HEK293T (cell line): ENCODE measurements around the gene PIAS3.

Experiments used
- CTCF ChIA-PET: fragments of 350-600 bp; formaldehyde crosslinking; extraction: SDS; loops from one replicate; lab custom pipeline; 2021; ENCODE audit warnings: antibody characterized with exemption, inconsistent platforms; lab: Yijun Ruan, JAX
- POLR2A ChIA-PET: fragments of 350-600 bp; formaldehyde crosslinking; extraction: SDS; loops from one replicate; lab custom pipeline; 2020; ENCODE audit warnings: antibody characterized with exemption, inconsistent platforms; lab: Yijun Ruan, JAX
- DNase-seq: peaks from one replicate; pipeline ENCODE4 v3.0.0; 2012; ENCODE audit warnings: mixed read lengths; ENCODE audit errors: extremely low spot score
- ARNT ChIP-seq: fragments of 450-650 bp; IDR thresholded peaks from 2 replicates; pipeline ENCODE4 v1.6.1; 2017; ENCODE audit warnings: mild to moderate bottlenecking
- BHLHE40 ChIP-seq: fragments of 450-650 bp; IDR thresholded peaks from 2 replicates; pipeline ENCODE4 v1.6.1; 2016; ENCODE audit warnings: mild to moderate bottlenecking, moderate library complexity, borderline replicate concordance
- CTBP1 ChIP-seq: fragments of 450-650 bp; IDR thresholded peaks from 2 replicates; pipeline ENCODE4 v1.6.1; 2016; ENCODE audit warnings: borderline replicate concordance
- ELF4 ChIP-seq: fragments of 450-650 bp; IDR thresholded peaks from 2 replicates; pipeline ENCODE4 v1.6.1; 2017; ENCODE audit warnings: antibody characterized with exemption
- FOXA1 ChIP-seq: fragments of 450-650 bp; IDR thresholded peaks from 2 replicates; pipeline ENCODE4 v1.6.1; 2016; ENCODE audit warnings: mild to moderate bottlenecking
- FOXK2 ChIP-seq: fragments of 450-650 bp; IDR thresholded peaks from 2 replicates; pipeline ENCODE4 v1.6.1; 2016; ENCODE audit warnings: mild to moderate bottlenecking
- FOXM1 ChIP-seq: fragments of 450-650 bp; IDR thresholded peaks from 2 replicates; pipeline ENCODE4 v1.6.1; 2017; ENCODE audit warnings: mild to moderate bottlenecking, borderline replicate concordance
- HDGF ChIP-seq: fragments of 450-650 bp; IDR thresholded peaks from 2 replicates; pipeline ENCODE4 v1.6.1; 2017; ENCODE audit warnings: antibody characterized with exemption, borderline replicate concordance
- L3MBTL2 ChIP-seq: fragments of 450-650 bp; conservative IDR thresholded peaks from 2 replicates; pipeline ENCODE4 v1.6.1; 2016; ENCODE audit warnings: mild to moderate bottlenecking
- LEF1 ChIP-seq: fragments of 450-650 bp; IDR thresholded peaks from 2 replicates; pipeline ENCODE4 v1.6.1; 2017; ENCODE audit warnings: mild to moderate bottlenecking, borderline replicate concordance
- NFRKB ChIP-seq: fragments of 450-650 bp; IDR thresholded peaks from 2 replicates; pipeline ENCODE4 v1.6.1; 2016; ENCODE audit warnings: mild to moderate bottlenecking, moderate library complexity
- PKNOX1 ChIP-seq: fragments of 450-650 bp; IDR thresholded peaks from 2 replicates; pipeline ENCODE4 v1.6.1; 2016
- SP1 ChIP-seq: fragments of 450-650 bp; IDR thresholded peaks from 2 replicates; pipeline ENCODE4 v1.6.1; 2017
- SUZ12 ChIP-seq: fragments of 450-650 bp; IDR thresholded peaks from 2 replicates; pipeline ENCODE4 v1.6.1; 2016; ENCODE audit warnings: mild to moderate bottlenecking
- TARDBP ChIP-seq: fragments of 450-650 bp; IDR thresholded peaks from 2 replicates; pipeline ENCODE4 v1.6.1; 2016
- ZNF384 ChIP-seq: fragments of 450-650 bp; IDR thresholded peaks from 2 replicates; pipeline ENCODE4 v1.6.1; 2016

PIAS3 gene

GRCh38 chr1:145879775-145880174 lies 20.9 kb upstream of the PIAS3 start:
- no peak for TF ChIP-seq ZNF384
- CTCF ChIA-PET = interaction anchor here (0.7 to 4.1 kb wide), 5 partner anchors 12 to 75 kb away, joined by 3 to 22 read pairs (median 4); partner anchors contain the start of gene NUDT17
- POLR2A ChIA-PET = interaction anchor here (0.8 to 2.1 kb wide), 4 partner anchors 12 to 85 kb away, joined by 3 to 10 read pairs (median 5); partner anchors contain the start of genes ANKRD34A, PIAS3, POLR3GL and RBM8A
- DNase-seq = no peak

DNA sequence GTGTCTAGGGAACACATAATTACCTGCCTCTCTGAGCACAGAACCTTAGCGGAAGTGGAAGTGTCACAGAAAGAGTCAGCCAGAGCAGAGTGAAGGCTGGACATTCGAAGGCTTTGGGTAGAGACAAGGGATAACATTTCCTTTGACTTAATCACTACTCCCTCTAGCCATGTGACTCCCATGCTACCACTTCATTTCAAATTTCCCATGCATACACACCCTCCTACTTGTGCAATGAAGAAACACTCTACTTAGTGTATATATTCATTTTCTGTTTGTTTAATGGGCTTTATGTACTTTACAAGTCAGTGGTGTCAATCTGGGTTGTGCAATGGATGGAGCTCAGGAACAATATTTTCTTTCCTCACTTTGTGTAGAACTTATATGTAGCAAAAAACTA lies 19.8 kb upstream of the PIAS3 start:
- no peak for DNase-seq
- no peak for TF ChIP-seq ARNT
- no peak for TF ChIP-seq ZNF384
- no peak for TF ChIP-seq HDGF
- TF ChIP-seq PKNOX1 = no peak
- TF ChIP-seq FOXM1 = no peak
- no peak for TF ChIP-seq NFRKB
- no peak for TF ChIP-seq LEF1
- TF ChIP-seq FOXK2 = no peak
- TF ChIP-seq SUZ12 = no peak
- TF ChIP-seq CTBP1 = no peak
- TF ChIP-seq BHLHE40 = no peak
- TF ChIP-seq L3MBTL2 = no peak
- no peak for TF ChIP-seq FOXA1
- TF ChIP-seq TARDBP = no peak
- CTCF ChIA-PET = interaction anchor here (3.2 to 4.1 kb wide), 2 partner anchors 13 to 33 kb away, joined by 11 to 22 read pairs; partner anchors contain the start of gene NUDT17
- POLR2A ChIA-PET = interaction anchor here (1.3 to 2.1 kb wide), 3 partner anchors 13 to 86 kb away, joined by 3 to 10 read pairs (median 6); partner anchors contain the start of genes ANKRD34A, PIAS3 and POLR3GL

DNA sequence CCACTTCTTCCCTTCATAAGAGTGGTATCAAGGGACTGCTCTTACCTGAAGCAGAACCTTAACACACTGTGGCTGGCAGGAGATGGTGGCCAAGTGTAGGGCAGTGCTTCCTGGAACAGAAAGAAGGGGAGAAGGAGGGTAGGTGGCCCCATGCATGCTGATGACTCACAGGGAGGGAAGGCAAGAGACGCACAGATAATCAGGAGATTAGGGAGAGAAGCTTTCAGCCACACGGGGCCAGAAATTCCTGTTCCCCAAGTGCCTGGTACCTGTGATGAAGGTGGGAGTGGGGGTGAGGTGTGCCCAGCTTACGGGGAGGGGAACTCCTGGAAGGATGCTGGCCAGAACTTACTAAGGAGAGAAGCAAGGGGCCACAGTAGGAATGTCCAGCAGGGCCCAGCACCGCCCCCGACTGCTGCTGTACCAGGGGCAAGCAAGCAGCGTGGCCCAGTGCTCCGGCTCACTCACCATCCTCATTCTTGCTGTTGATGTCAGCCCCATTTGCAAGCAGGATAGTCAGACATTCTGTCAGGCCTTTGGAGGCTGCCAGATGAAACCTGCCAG lies 19.1 kb upstream of the PIAS3 start:
- TF ChIP-seq L3MBTL2 = no peak
- TF ChIP-seq PKNOX1 = no peak
- TF ChIP-seq HDGF = no peak
- TF ChIP-seq LEF1 = no peak
- no peak for TF ChIP-seq ELF4
- no peak for TF ChIP-seq ARNT
- TF ChIP-seq SP1 = no peak
- no peak for TF ChIP-seq FOXK2
- TF ChIP-seq TARDBP = no peak
- no peak for TF ChIP-seq CTBP1
- TF ChIP-seq SUZ12 = no peak
- no peak for TF ChIP-seq FOXM1
- no peak for TF ChIP-seq ZNF384
- TF ChIP-seq NFRKB = no peak
- TF ChIP-seq FOXA1 = no peak
- no peak for TF ChIP-seq BHLHE40
- DNase-seq = no peak
- CTCF ChIA-PET = interaction anchor here (3.2 to 4.1 kb wide), 2 partner anchors 14 to 32 kb away, joined by 11 to 22 read pairs; partner anchors contain the start of gene NUDT17
- POLR2A ChIA-PET = no interaction called here

- CTCF ChIA-PET = no interaction called here
- DNase-seq = no peak
- TF ChIP-seq ELF4 = no peak
- TF ChIP-seq ARNT = no peak
- no peak for TF ChIP-seq PKNOX1
- no peak for TF ChIP-seq FOXM1
- no peak for TF ChIP-seq ZNF384
- TF ChIP-seq HDGF = no peak
- TF ChIP-seq SUZ12 = no peak
- TF ChIP-seq FOXK2 = no peak
- TF ChIP-seq BHLHE40 = no peak
- TF ChIP-seq L3MBTL2 = no peak
- TF ChIP-seq CTBP1 = no peak
- TF ChIP-seq TARDBP = no peak
- no peak for TF ChIP-seq NFRKB
- no peak for TF ChIP-seq LEF1
- POLR2A ChIA-PET = no interaction called here
Observed at GRCh38 chr1:145874646-145875045, 15.8 kb upstream of the PIAS3 start.

DNA sequence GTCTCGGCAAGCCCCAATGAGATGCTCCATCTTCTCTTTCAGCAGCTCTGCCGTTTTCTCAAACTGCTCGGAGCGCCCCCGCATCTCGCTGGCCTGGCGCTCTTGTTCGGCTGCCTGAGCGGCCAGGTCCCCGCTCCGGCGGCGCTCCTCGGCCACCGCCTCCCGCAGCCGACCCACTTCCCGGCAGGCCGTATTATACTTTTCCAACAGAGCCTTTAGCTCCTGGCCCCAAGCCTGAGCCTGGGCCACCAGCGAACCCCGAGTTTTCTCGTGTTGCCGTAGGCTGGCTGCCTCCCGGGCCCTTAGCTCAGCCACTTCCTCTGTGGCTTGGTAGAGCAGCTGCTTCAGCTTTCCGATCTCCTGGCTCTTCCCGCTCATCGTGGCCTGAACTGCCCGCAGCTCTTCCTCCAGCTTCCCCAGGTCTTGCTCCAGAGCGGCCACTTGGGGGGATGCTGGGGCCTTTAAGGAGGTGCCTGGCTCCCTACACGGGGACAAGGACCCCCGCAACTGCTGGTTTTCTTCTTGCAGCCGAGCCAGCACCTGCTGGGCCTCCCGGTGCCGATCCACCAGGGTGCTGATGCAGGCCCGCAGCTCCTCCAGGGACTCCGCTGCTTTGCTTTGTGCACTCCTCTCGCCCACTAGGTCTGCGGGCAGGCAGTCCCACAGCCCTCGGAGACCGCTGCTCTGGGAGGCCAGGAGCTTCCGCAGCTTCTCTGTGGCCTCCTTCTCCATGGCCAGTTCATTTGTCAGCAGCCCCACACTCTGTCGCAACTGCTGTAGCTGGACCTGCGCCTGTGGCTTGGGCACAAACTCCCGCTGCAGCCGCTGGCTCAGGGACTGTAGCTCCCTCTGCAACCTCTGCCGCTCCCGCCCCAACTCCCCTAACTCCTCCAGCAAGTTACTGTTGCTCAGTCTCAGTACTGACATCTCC lies 13.4 kb upstream of the PIAS3 start:
- POLR2A ChIA-PET = interaction anchor here (1.1 to 2.3 kb wide), 5 partner anchors 12 to 48 kb away, joined by 3 to 21 read pairs (median 5); partner anchors contain the start of genes PIAS3, POLR3C and RNF115
- CTCF ChIA-PET = interaction anchor here (0.5 to 2.0 kb wide), 2 partner anchors 10 to 13 kb away, joined by 5 to 6 read pairs; partner anchors contain the start of gene PIAS3
- DNase-seq = no peak
- TF ChIP-seq BHLHE40 = no peak
- TF ChIP-seq ELF4 = no peak
- TF ChIP-seq ZNF384 = no peak
- no peak for TF ChIP-seq PKNOX1
- no peak for TF ChIP-seq SUZ12
- no peak for TF ChIP-seq FOXA1
- no peak for TF ChIP-seq HDGF
- TF ChIP-seq FOXM1 = no peak
- no peak for TF ChIP-seq SP1
- TF ChIP-seq LEF1 = no peak
